GM12872 (cell line): Measurements from ENCODE around the gene UTP15.

Experiments used
- CTCF ChIP-seq: IDR thresholded peaks from 3 replicates; pipeline ENCODE4 v1.5.1; 2011; ENCODE audit warnings: low read depth, mild to moderate bottlenecking, low read length, moderate library complexity; ENCODE audit not compliant: insufficient read depth

Gene UTP15

GRCh38 chr5:73529081-73529480 lies 36.5 kb upstream of the UTP15 start:
- TF ChIP-seq CTCF = no peak

- no peak for TF ChIP-seq CTCF
Observed at GRCh38 chr5:73531356-73531755, 34.2 kb upstream of the UTP15 start.

GRCh38 chr5:73532195-73532594 lies 33.3 kb upstream of the UTP15 start:
- no peak for TF ChIP-seq CTCF

- TF ChIP-seq CTCF = no peak
Observed at GRCh38 chr5:73534011-73534644, 31.4 kb upstream of the UTP15 start.

- no peak for TF ChIP-seq CTCF
Observed at GRCh38 chr5:73534971-73535370, 30.6 kb upstream of the UTP15 start.

- no peak for TF ChIP-seq CTCF
Observed at GRCh38 chr5:73539730-73540129, 25.8 kb upstream of the UTP15 start.

- no peak for TF ChIP-seq CTCF
Observed at GRCh38 chr5:73540192-73540591, 25.4 kb upstream of the UTP15 start.
